ENCODE results near the gene MYO1E.

DNA sequence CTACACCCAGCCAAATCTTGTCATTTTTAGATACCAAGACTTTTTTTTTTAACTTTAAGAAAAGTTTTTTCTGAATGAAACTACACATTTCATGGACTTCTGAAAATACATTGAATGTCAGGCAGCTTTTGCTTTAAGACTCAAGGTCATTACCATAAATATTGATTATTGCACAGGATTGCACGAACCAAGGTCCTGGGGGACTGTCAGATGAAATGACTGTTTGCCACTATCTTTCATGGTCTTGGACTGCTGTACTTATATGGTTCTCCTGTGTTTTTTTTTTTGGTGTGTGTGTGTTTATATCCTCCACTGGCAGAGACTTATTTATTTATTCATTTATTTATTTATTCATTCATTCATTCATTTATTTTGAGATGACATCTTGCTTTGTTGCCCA is 6.9 kb upstream of the MYO1E start:
- TF ChIP-seq, protein P1, sequence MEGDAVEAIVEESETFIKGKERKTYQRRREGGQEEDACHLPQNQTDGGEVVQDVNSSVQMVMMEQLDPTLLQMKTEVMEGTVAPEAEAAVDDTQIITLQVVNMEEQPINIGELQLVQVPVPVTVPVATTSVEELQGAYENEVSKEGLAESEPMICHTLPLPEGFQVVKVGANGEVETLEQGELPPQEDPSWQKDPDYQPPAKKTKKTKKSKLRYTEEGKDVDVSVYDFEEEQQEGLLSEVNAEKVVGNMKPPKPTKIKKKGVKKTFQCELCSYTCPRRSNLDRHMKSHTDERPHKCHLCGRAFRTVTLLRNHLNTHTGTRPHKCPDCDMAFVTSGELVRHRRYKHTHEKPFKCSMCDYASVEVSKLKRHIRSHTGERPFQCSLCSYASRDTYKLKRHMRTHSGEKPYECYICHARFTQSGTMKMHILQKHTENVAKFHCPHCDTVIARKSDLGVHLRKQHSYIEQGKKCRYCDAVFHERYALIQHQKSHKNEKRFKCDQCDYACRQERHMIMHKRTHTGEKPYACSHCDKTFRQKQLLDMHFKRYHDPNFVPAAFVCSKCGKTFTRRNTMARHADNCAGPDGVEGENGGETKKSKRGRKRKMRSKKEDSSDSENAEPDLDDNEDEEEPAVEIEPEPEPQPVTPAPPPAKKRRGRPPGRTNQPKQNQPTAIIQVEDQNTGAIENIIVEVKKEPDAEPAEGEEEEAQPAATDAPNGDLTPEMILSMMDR (IDR thresholded peaks at IDR 0.05; ENCODE audit: low read depth, low read length, poor library complexity, severe bottlenecking) = no peak
- no peak for TF ChIP-seq EZH2phosphoT487 (IDR thresholded peaks at IDR 0.05; ENCODE audit: borderline replicate concordance, low read length)
